ENCODE measurements around the gene SCAI. TPM values are rescaled to one million over a fixed set of nuclear protein-coding genes. Genes with fewer than 3 reads are reported as not detected.

Gene SCAI
- total RNA-seq, 1 experiment from 2014 or later, result 4.7 TPM

DNA sequence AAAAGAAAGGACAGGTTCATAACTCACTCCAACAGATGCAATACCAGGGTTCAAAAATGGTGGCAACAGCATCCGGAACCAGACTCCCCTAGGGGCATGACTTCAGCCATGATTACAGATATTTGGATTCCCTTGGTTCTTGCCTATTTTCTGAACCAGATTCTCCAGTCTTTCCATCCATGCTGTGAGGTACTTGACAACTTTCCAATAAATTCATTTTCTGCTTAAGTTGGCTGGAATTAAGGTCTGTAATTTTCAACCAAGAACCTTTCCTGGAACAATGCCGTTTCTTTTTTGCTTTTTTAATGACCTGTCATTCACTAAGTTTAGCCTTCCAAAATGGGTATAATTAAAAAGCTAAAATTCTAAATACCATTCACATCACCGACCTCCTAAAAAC lies 52.2 kb downstream of the SCAI start:
- CTCF ChIA-PET, result no interaction called here
- in situ Hi-C loops (cut with HindIII; ENCODE audit: low pct_unique_long_range_greater_than_20kb, low sequenced_read_pairs) (no loop called here), intact Hi-C loops (cut with micrococcal nuclease; ENCODE audit: unreplicated experiment) (no loop called here)
- POLR2A ChIA-PET, result no interaction called here
- H3K27me3 ChIP-seq (ENCODE audit: control insufficient read depth, insufficient read depth, low read length), result no peaks in the 10 kb centered on the region
- H3K9me3 ChIP-seq (ENCODE audit: control insufficient read depth, insufficient read depth, low read depth, low read length), result no peaks in the 10 kb centered on the region
- TF ChIP-seq, protein P1, sequence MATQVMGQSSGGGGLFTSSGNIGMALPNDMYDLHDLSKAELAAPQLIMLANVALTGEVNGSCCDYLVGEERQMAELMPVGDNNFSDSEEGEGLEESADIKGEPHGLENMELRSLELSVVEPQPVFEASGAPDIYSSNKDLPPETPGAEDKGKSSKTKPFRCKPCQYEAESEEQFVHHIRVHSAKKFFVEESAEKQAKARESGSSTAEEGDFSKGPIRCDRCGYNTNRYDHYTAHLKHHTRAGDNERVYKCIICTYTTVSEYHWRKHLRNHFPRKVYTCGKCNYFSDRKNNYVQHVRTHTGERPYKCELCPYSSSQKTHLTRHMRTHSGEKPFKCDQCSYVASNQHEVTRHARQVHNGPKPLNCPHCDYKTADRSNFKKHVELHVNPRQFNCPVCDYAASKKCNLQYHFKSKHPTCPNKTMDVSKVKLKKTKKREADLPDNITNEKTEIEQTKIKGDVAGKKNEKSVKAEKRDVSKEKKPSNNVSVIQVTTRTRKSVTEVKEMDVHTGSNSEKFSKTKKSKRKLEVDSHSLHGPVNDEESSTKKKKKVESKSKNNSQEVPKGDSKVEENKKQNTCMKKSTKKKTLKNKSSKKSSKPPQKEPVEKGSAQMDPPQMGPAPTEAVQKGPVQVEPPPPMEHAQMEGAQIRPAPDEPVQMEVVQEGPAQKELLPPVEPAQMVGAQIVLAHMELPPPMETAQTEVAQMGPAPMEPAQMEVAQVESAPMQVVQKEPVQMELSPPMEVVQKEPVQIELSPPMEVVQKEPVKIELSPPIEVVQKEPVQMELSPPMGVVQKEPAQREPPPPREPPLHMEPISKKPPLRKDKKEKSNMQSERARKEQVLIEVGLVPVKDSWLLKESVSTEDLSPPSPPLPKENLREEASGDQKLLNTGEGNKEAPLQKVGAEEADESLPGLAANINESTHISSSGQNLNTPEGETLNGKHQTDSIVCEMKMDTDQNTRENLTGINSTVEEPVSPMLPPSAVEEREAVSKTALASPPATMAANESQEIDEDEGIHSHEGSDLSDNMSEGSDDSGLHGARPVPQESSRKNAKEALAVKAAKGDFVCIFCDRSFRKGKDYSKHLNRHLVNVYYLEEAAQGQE (IDR thresholded peaks at IDR 0.05; ENCODE audit: insufficient read depth in 1 of 2, low read depth in 2 of 2, low read length in 1 of 2), result no peak
- TF ChIP-seq TCF7L2 (IDR thresholded peaks at IDR 0.05; ENCODE audit: low read depth, low read length) (no peak), POLR2AphosphoS5 (IDR thresholded peaks at IDR 0.05; ENCODE audit: low read depth, low read length) (no peak), SIN3A (IDR thresholded peaks at IDR 0.05; ENCODE audit: borderline replicate concordance, insufficient read depth, low read depth, low read length) (no peak)
- TF ChIP-seq, protein P2, sequence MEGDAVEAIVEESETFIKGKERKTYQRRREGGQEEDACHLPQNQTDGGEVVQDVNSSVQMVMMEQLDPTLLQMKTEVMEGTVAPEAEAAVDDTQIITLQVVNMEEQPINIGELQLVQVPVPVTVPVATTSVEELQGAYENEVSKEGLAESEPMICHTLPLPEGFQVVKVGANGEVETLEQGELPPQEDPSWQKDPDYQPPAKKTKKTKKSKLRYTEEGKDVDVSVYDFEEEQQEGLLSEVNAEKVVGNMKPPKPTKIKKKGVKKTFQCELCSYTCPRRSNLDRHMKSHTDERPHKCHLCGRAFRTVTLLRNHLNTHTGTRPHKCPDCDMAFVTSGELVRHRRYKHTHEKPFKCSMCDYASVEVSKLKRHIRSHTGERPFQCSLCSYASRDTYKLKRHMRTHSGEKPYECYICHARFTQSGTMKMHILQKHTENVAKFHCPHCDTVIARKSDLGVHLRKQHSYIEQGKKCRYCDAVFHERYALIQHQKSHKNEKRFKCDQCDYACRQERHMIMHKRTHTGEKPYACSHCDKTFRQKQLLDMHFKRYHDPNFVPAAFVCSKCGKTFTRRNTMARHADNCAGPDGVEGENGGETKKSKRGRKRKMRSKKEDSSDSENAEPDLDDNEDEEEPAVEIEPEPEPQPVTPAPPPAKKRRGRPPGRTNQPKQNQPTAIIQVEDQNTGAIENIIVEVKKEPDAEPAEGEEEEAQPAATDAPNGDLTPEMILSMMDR (IDR thresholded peaks at IDR 0.05), result no peak
- no peak overlapping the region for H3K27ac ChIP-seq (ENCODE audit: low read length)
- BruUV-seq (replicated peaks), result no TSS peak
- no peak overlapping the region for H3K4me3 ChIP-seq (ENCODE audit: low read depth in 2 of 2, low read length in 2 of 2)
- DNase-seq (ENCODE audit: low read depth, low spot score) (no peak), ATAC-seq (no peak)
- no peaks in the 10 kb centered on the region for H3K4me1 ChIP-seq (ENCODE audit: control insufficient read depth, insufficient read depth, low read length)
- no peaks in the 10 kb centered on the region for H3K36me3 ChIP-seq (ENCODE audit: control insufficient read depth, insufficient read depth, low read length)

DNA sequence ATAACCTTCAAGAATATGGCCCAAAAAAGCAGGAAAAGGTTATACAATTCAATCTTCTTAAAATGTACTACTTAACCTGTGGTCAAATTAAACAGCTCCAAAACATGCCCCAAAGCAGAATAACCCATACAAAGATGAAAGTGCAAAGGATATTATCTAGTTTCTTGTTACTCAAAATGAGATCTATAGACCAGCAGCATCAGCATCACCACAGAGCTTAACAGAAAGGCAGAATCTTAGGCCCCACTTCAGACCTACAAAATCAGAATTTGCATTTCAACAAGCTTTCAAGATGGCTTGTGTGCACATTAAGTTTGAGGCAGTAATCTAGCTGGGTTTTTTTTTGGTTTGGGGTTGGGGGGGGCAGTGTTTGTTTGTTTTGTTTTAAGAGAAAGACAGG lies 54.0 kb downstream of the SCAI start:
- Histone ChIP-seq H3K27ac (ENCODE audit: low read length) (no peak overlapping the region), H3K27me3 (ENCODE audit: control insufficient read depth, insufficient read depth, low read length) (no peaks in the 10 kb centered on the region), H3K36me3 (ENCODE audit: control insufficient read depth, insufficient read depth, low read length) (no peaks in the 10 kb centered on the region), H3K4me1 (ENCODE audit: control insufficient read depth, insufficient read depth, low read length) (no peaks in the 10 kb centered on the region), H3K4me3 (ENCODE audit: low read depth in 2 of 2, low read length in 2 of 2) (no peak overlapping the region), H3K9me3 (ENCODE audit: control insufficient read depth, insufficient read depth, low read depth, low read length) (no peaks in the 10 kb centered on the region)
- DNase-seq (ENCODE audit: low read depth, low spot score) (no peak), ATAC-seq (no peak)
- CTCF ChIA-PET, result no interaction called here
- TF ChIP-seq, protein P1 (IDR thresholded peaks at IDR 0.05; ENCODE audit: insufficient read depth in 1 of 2, low read depth in 2 of 2, low read length in 1 of 2), result no peak
- TF ChIP-seq TCF7L2 (IDR thresholded peaks at IDR 0.05; ENCODE audit: low read depth, low read length) (no peak), POLR2AphosphoS5 (IDR thresholded peaks at IDR 0.05; ENCODE audit: low read depth, low read length) (no peak)
- BruUV-seq (replicated peaks), result no TSS peak
- in situ Hi-C loops (cut with HindIII; ENCODE audit: low pct_unique_long_range_greater_than_20kb, low sequenced_read_pairs), result no loop called here
- POLR2A ChIA-PET, result no interaction called here
- intact Hi-C loops (cut with micrococcal nuclease; ENCODE audit: unreplicated experiment), result no loop called here

Measured in Panc1 (cell line).